H1 (cell line): ENCODE data around the gene TMEM108. TPM values are rescaled to one million over a fixed set of nuclear protein-coding genes. Genes with fewer than 3 reads are reported as not detected.

ENCODE experiments used
- CTCF ChIA-PET: fragments of 300-600 bp; sonication (Branson Sonifier 250); formaldehyde crosslinking; loops from one replicate; lab custom pipeline; 2021; ENCODE audit not compliant: partially characterized antibody; lab: Charles Lee
- POLR2A ChIA-PET: fragments of 300-600 bp; sonication (Branson Sonifier 250); formaldehyde crosslinking; loops from one replicate; lab custom pipeline; 2021; ENCODE audit warnings: inconsistent platforms; ENCODE audit not compliant: partially characterized antibody; lab: Charles Lee
- DNase-seq, 2 experiments: peaks; one replicate each; pipeline versions ENCODE4 v3.0.0 to v3.0.0-alpha.2; 2010 to 2022; ENCODE audit warnings: low spot score in 2 of 2, low read depth in 1 of 2, mixed read lengths in 1 of 2
- FAIRE-seq: peaks from 2 replicates; lab custom pipeline; 2011; peaks lifted over from hg19 to GRCh38; lab: Jason Lieb, UNC
- H2AFZ ChIP-seq: 2 replicates; pipeline ENCODE4 v1.8.1; 2012; ENCODE audit warnings: low read length, inconsistent platforms
- H2AK5ac ChIP-seq: 2 replicates; pipeline ENCODE4 v1.6.1; 2013; ENCODE audit warnings: low read depth, low read length
- H2BK120ac ChIP-seq: replicated peaks from 2 replicates; pipeline ENCODE3; 2013; ENCODE audit warnings: low read depth, low read length, inconsistent platforms
- H2BK12ac ChIP-seq: 2 replicates; pipeline ENCODE4 v1.6.1; 2013; ENCODE audit warnings: low read depth, low read length
- H2BK15ac ChIP-seq: 2 replicates; pipeline ENCODE4 v1.6.1; 2013; ENCODE audit warnings: low read length
- H2BK20ac ChIP-seq: 2 replicates; pipeline ENCODE4 v1.6.1; 2013; ENCODE audit warnings: low read length
- H2BK5ac ChIP-seq: 2 replicates; pipeline ENCODE4 v1.6.1; 2013; ENCODE audit warnings: low read depth, low read length
- H3K14ac ChIP-seq: 2 replicates; pipeline ENCODE4 v1.6.1; 2013; ENCODE audit warnings: inconsistent platforms; ENCODE audit not compliant: insufficient read length
- H3K18ac ChIP-seq: 2 replicates; pipeline ENCODE4 v1.6.1; 2013; ENCODE audit warnings: low read length; ENCODE audit errors: extremely low read depth
- H3K23ac ChIP-seq: 2 replicates; pipeline ENCODE4 v1.6.1; 2013; ENCODE audit warnings: inconsistent platforms; ENCODE audit not compliant: insufficient read length
- H3K23me2 ChIP-seq: 2 replicates; pipeline ENCODE4 v1.6.1; 2013; ENCODE audit warnings: low read depth, low read length
- H3K27ac ChIP-seq: 2 replicates; pipeline ENCODE4 v1.6.1; 2011; ENCODE audit warnings: low read depth, low read length, inconsistent platforms
- H3K27me3 ChIP-seq, 4 experiments: replicated peaks in 1 of 4; 1 replicate in 1 of 4; 2 replicates in 3 of 4; pipeline versions ENCODE4 v1.6.1 to v1.8.1; 2011 to 2013; ENCODE audit warnings: low read length in 3 of 4, mild to moderate bottlenecking in 3 of 4, inconsistent platforms in 2 of 4, mixed read lengths in 2 of 4, moderate library complexity in 1 of 4; ENCODE audit not compliant: control insufficient read depth in 3 of 4, insufficient read depth in 3 of 4; ENCODE audit errors: extremely low read depth in 1 of 4
- H3K36me3 ChIP-seq, 4 experiments: 2 replicates each; pipeline versions ENCODE4 v1.6.1 to v1.8.1; 2011 to 2013; ENCODE audit warnings: mild to moderate bottlenecking in 4 of 4, low read length in 3 of 4, moderate library complexity in 2 of 4, control low read depth in 1 of 4, inconsistent platforms in 1 of 4; ENCODE audit not compliant: insufficient read depth in 4 of 4, control insufficient read depth in 2 of 4
- H3K4ac ChIP-seq: replicated peaks from 2 replicates; pipeline ENCODE3; 2013; ENCODE audit warnings: low read length, low read depth, mixed read lengths, inconsistent platforms; ENCODE audit not compliant: insufficient read length
- H3K4me1 ChIP-seq, 4 experiments: replicated peaks in 1 of 4; 1 replicate in 1 of 4; 2 replicates in 3 of 4; pipeline versions ENCODE4 v1.6.1 to v1.8.1; 2011 to 2013; ENCODE audit warnings: low read length in 3 of 4, inconsistent platforms in 2 of 4, mixed read lengths in 1 of 4; ENCODE audit not compliant: insufficient read depth in 4 of 4, control insufficient read depth in 3 of 4
- H3K4me2 ChIP-seq, 2 experiments: 2 replicates each; pipeline versions ENCODE4 v1.6.1 to v1.8.1; 2011 to 2013; ENCODE audit warnings: low read depth in 2 of 2, low read length in 2 of 2, control low read depth in 1 of 2, inconsistent platforms in 1 of 2, mild to moderate bottlenecking in 1 of 2; ENCODE audit not compliant: insufficient read depth in 1 of 2
- H3K4me3 ChIP-seq, 4 experiments: fragments of 200-600, 300-600 bp in 1 of 4; sonication (generic), shearing (Covaris generic), sonication (Bioruptor Twin) in 1 of 4; 2 replicates each; pipeline versions ENCODE4 v1.5.1 to v1.8.1; 2011 to 2016; ENCODE audit warnings: low read length in 4 of 4, low read depth in 3 of 4, control low read depth in 2 of 4, inconsistent platforms in 2 of 4, mild to moderate bottlenecking in 2 of 4, mixed read lengths in 1 of 4, moderate library complexity in 1 of 4; ENCODE audit not compliant: insufficient read depth in 2 of 4; ENCODE audit errors: extremely low read depth in 1 of 4
- H3K56ac ChIP-seq: replicated peaks from 2 replicates; pipeline ENCODE3; 2013; ENCODE audit warnings: low read depth, mild to moderate bottlenecking, mixed read lengths, low read length, inconsistent platforms; ENCODE audit not compliant: insufficient read length
- H3K79me1 ChIP-seq: 2 replicates; pipeline ENCODE4 v1.6.1; 2013; ENCODE audit warnings: low read depth, low read length, control low read depth
- H3K79me2 ChIP-seq, 2 experiments: 2 replicates each; pipeline versions ENCODE4 v1.6.1 to v1.8.1; 2012 to 2013; ENCODE audit warnings: low read length in 2 of 2, mild to moderate bottlenecking in 2 of 2, inconsistent platforms in 1 of 2; ENCODE audit not compliant: insufficient read depth in 2 of 2, control insufficient read depth in 1 of 2
- H3K9ac ChIP-seq, 4 experiments: replicated peaks in 1 of 4; 1 replicate in 1 of 4; 2 replicates in 3 of 4; pipeline versions ENCODE4 v1.6.1 to v1.8.1; 2011 to 2013; ENCODE audit warnings: low read depth in 3 of 4, low read length in 3 of 4, control low read depth in 2 of 4, mild to moderate bottlenecking in 2 of 4, moderate library complexity in 2 of 4, inconsistent platforms in 1 of 4; ENCODE audit errors: extremely low read depth in 1 of 4
- H3K9me3 ChIP-seq, 2 experiments: 2 replicates each; pipeline versions ENCODE4 v1.6.1 to v1.8.1; 2012 to 2013; ENCODE audit warnings: mild to moderate bottlenecking in 2 of 2, moderate library complexity in 2 of 2, control low read depth in 1 of 2, inconsistent platforms in 1 of 2, low read depth in 1 of 2, low read length in 1 of 2, mixed read lengths in 1 of 2; ENCODE audit not compliant: insufficient read depth in 2 of 2
- H4K20me1 ChIP-seq, 2 experiments: replicated peaks in 1 of 2; 2 replicates each; pipeline versions ENCODE3 to v1.8.1; 2011 to 2013; ENCODE audit warnings: inconsistent platforms in 2 of 2, low read length in 2 of 2, mild to moderate bottlenecking in 1 of 2; ENCODE audit not compliant: insufficient read depth in 2 of 2, control insufficient read depth in 1 of 2
- H4K5ac ChIP-seq: 2 replicates; pipeline ENCODE4 v1.6.1; 2013; ENCODE audit warnings: low read length, low read depth, mixed read lengths, inconsistent platforms; ENCODE audit not compliant: insufficient read length
- H4K8ac ChIP-seq: 2 replicates; pipeline ENCODE4 v1.8.0; 2013; ENCODE audit warnings: mild to moderate bottlenecking, moderate library complexity, low read length, inconsistent platforms; ENCODE audit not compliant: insufficient read depth; ENCODE audit errors: extremely low read depth
- H4K91ac ChIP-seq: replicated peaks from 2 replicates; pipeline ENCODE3; 2013; ENCODE audit warnings: low read length, mixed read lengths, inconsistent platforms; ENCODE audit not compliant: insufficient read length
- BACH1 ChIP-seq: IDR thresholded peaks from 2 replicates; pipeline ENCODE4 v1.6.1; 2012; ENCODE audit warnings: low read length, improper control_type of control experiment
- BRCA1 ChIP-seq: IDR thresholded peaks from 2 replicates; pipeline ENCODE4 v1.6.1; 2012; ENCODE audit warnings: low read depth, low read length, improper control_type of control experiment
- CBX8 ChIP-seq: fragments of 300-800, 300-1000 bp; sonication (generic); IDR thresholded peaks from 2 replicates; pipeline ENCODE4 v1.7.1; 2016; ENCODE audit warnings: low read depth, low read length, borderline replicate concordance
- CHD2 ChIP-seq: IDR thresholded peaks from 2 replicates; pipeline ENCODE4 v1.6.1; 2012; ENCODE audit warnings: low read length, improper control_type of control experiment
- CTBP2 ChIP-seq: IDR thresholded peaks from 2 replicates; pipeline ENCODE4 v1.7.0; 2011; ENCODE audit warnings: borderline replicate concordance, mild to moderate bottlenecking, moderate library complexity, mixed read lengths, low read length; ENCODE audit not compliant: insufficient read depth, insufficient read length
- E2F6 ChIP-seq: IDR thresholded peaks from 2 replicates; pipeline ENCODE4 v1.6.1; 2012; ENCODE audit warnings: inconsistent platforms
- FOSL1 ChIP-seq: IDR thresholded peaks from 2 replicates; pipeline ENCODE4 v1.6.1; 2011; ENCODE audit warnings: mild to moderate bottlenecking, low read depth, low read length, moderate library complexity; ENCODE audit not compliant: insufficient read depth
- RFX5 ChIP-seq: IDR thresholded peaks from 2 replicates; pipeline ENCODE4 v1.6.1; 2011; ENCODE audit warnings: low read depth, low read length, improper control_type of control experiment, borderline replicate concordance
- WGBS, 2 experiments: shearing (Covaris generic) in 1 of 2; methylation state at CpG; one replicate each; pipeline versions ENCODE4 v1.1.6 to v1.1.7; 2013 to 2015; ENCODE audit warnings: low lambda C conversion rate in 2 of 2, mixed read lengths in 2 of 2, inconsistent platforms in 1 of 2, low coverage in 1 of 2, missing lambda C conversion rate in 1 of 2; ENCODE audit not compliant: insufficient replicate concordance in 2 of 2, insufficient coverage in 1 of 2, insufficient read length in 1 of 2; ENCODE audit errors: extremely low coverage in 1 of 2, missing lambda C conversion rate in 1 of 2; 5-methylcytosine and 5-hydroxymethylcytosine counted together
- polyA plus RNA-seq, 7 experiments: library from polyadenylated mRNA; depleted of rRNA in 3 of 7; stranded (reverse) in 5 of 7; unstranded in 2 of 7; fragments of >200 nt in 5 of 7; fragments of 200-250 nt in 2 of 7; gene quantifications; 1 replicate in 5 of 7; 2 replicates in 1 of 7; 4 replicates in 1 of 7; pipeline versions ENCODE4 v1.2.1 to v1.2.3, GENCODE V29; 2011 to 2013; ENCODE audit warnings: missing spikeins in 2 of 7, mixed read lengths in 2 of 7
- total RNA-seq: library from RNA; stranded (reverse); fragmentation: NEBNext Ultra II Directional; extraction: Animal tissue kit (Norgen Biotek cat#: 25700); gene quantifications from 2 replicates; pipeline ENCODE4 v1.2.1, GENCODE V29; 2021

TMEM108 gene
- total and polyA plus RNA-seq, 2 of the 8 experiments (the other 6 are each of a cell fraction or from before 2014, with no cell fraction given): 14.3 to 16.2 TPM

- TF ChIP-seq BACH1 (no peak), CBX8 (no peak), BRCA1 (no peak), RFX5 (no peak), E2F6 (no peak), CHD2 (no peak), CTBP2 (no peak), FOSL1 (no peak)
- WGBS, 2 experiments: 85% methylated on average over 6 of the region's 6 CpGs; no CpG with 5 or more reads in 1 of the 2 experiments
- H3K23me2 ChIP-seq: no peaks in the 10 kb centered on the region
- H4K20me1 ChIP-seq: no peaks in the 10 kb centered on the region
- no peak overlapping the region for H2BK12ac ChIP-seq
- no peak overlapping the region for H3K23ac ChIP-seq
- no peak overlapping the region for H2AFZ ChIP-seq
- no peak for FAIRE-seq
- no peaks in the 10 kb centered on the region for H3K27me3 ChIP-seq
- peaks cover 0 to 7% (median 3%) of the 10 kb centered on the region in 4 experiments; a peak in 4 of 7 replicates for H3K4me1 ChIP-seq
- ChIA-PET CTCF (interaction anchor here (0.6 to 5.0 kb wide), 6 partner anchors 17 to 398 kb away, joined by 3 to 28 read pairs (median 3); no protein-coding TSS in a partner anchor), POLR2A (no interaction called here)
- H4K5ac ChIP-seq: no peak overlapping the region
- no peak overlapping the region for H3K9ac ChIP-seq
- H3K4me2 ChIP-seq: no peak overlapping the region
- peaks cover 0 to 20% of the 10 kb centered on the region in 2 experiments; a peak in 2 of 4 replicates for H3K79me2 ChIP-seq
- no peaks in the 10 kb centered on the region for H3K36me3 ChIP-seq
- H2BK5ac ChIP-seq: no peak overlapping the region
- no peaks in the 10 kb centered on the region for H3K79me1 ChIP-seq
- H3K56ac ChIP-seq: no peak overlapping the region
- no peak overlapping the region for H3K4me3 ChIP-seq
- no peak overlapping the region for H3K18ac ChIP-seq
- no peak overlapping the region for H2AK5ac ChIP-seq
- no peak overlapping the region for H3K27ac ChIP-seq
- no peak for DNase-seq
- no peak overlapping the region for H3K4ac ChIP-seq
- H4K91ac ChIP-seq: no peak overlapping the region
- H4K8ac ChIP-seq: no peak overlapping the region
- H2BK20ac ChIP-seq: no peak overlapping the region
- H3K14ac ChIP-seq: no peak overlapping the region
- H3K9me3 ChIP-seq: no peaks in the 10 kb centered on the region
- H2BK15ac ChIP-seq: no peak overlapping the region
- no peak overlapping the region for H2BK120ac ChIP-seq
Measured at GRCh38 chr3:133058831-133059230, 20.6 kb downstream of the TMEM108 start.
